GM21526 (cell line): Measurements from ENCODE around the gene PKHD1.
"Not testable (repeated sequence)": the region's sequence is repeated elsewhere in the genome, so short reads cannot be mapped to it uniquely, and the experiment has no call there.

ENCODE experiments used
- ATAC-seq: cut with Tn5 transposase; IDR thresholded peaks from one replicate; pipeline ENCODE4 v1.9.1; 2021; ENCODE audit warnings: moderate library complexity; ENCODE audit not compliant: unreplicated experiment, low FRiP score

The PKHD1 gene

GRCh38 chr6:51934098-51934497, 153.3 kb downstream of the PKHD1 start:
- no peak for ATAC-seq

GRCh38 chr6:51932956-51933355, 154.5 kb downstream of the PKHD1 start:
- no peak for ATAC-seq

GRCh38 chr6:51930602-51931001, 156.8 kb downstream of the PKHD1 start:
- no peak for ATAC-seq

GRCh38 chr6:51929934-51930574, 157.4 kb downstream of the PKHD1 start:
- ATAC-seq, result peak; percentile 31

GRCh38 chr6:51928320-51928719, 159.1 kb downstream of the PKHD1 start:
- ATAC-seq, result peak; percentile 67

- ATAC-seq, result no peak
These were observed 160.0 kb downstream of the PKHD1 start for GRCh38 chr6:51927450-51927849.

GRCh38 chr6:51926125-51926524, 161.3 kb downstream of the PKHD1 start:
- peak; percentile 50 for ATAC-seq

- not testable (repeated sequence) for ATAC-seq
These were observed 164.9 kb downstream of the PKHD1 start for GRCh38 chr6:51922479-51922878.

- not testable (repeated sequence) for ATAC-seq
These were observed 169.1 kb downstream of the PKHD1 start for GRCh38 chr6:51918347-51918746.

GRCh38 chr6:51915098-51915497, 172.3 kb downstream of the PKHD1 start:
- no peak for ATAC-seq

GRCh38 chr6:51913265-51913664, 174.1 kb downstream of the PKHD1 start:
- no peak for ATAC-seq

GRCh38 chr6:51910851-51911250, 176.6 kb downstream of the PKHD1 start:
- no peak for ATAC-seq

- no peak for ATAC-seq
These were observed 179.2 kb downstream of the PKHD1 start for GRCh38 chr6:51908243-51908642.

GRCh38 chr6:51901766-51902764, 185.3 kb downstream of the PKHD1 start:
- no peak for ATAC-seq

- ATAC-seq, result no peak
These were observed 194.0 kb downstream of the PKHD1 start for GRCh38 chr6:51893366-51893765.

- no peak for ATAC-seq
These were observed 194.7 kb downstream of the PKHD1 start for GRCh38 chr6:51892750-51893149.

- no peak for ATAC-seq
These were observed 195.1 kb downstream of the PKHD1 start for GRCh38 chr6:51892339-51892738.

GRCh38 chr6:51891784-51892183, 195.6 kb downstream of the PKHD1 start:
- no peak for ATAC-seq

GRCh38 chr6:51887859-51888258, 199.6 kb downstream of the PKHD1 start:
- ATAC-seq, result no peak

GRCh38 chr6:51885957-51886356, 201.5 kb downstream of the PKHD1 start:
- no peak for ATAC-seq

GRCh38 chr6:51868591-51869355, 218.6 kb downstream of the PKHD1 start:
- ATAC-seq, result no peak
